ENCODE measurements around the gene NOXO1.
"Not testable (repeated sequence)": the region's sequence is repeated elsewhere in the genome, so short reads cannot be mapped to it uniquely, and the experiment has no call there.

Gene NOXO1

DNA sequence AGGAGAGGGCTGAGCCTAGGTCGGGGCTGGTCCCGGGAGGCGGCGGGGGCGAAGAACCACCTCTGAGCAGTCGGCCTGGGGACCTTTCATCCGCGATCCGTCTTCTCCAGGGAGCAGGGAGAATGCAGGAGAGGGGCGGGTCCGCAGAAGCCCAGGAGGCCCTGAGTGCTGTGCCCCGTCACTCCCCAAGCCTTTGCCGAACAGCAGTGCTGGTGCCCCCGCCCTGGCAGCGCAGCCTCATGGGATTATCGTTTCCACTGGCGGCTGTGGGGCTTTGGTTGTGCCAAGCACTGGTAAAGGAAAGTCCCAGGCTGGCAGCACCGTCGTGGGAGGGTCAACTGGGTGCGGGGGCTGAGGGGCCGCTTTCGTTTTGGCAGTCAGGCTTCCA is 8.8 kb downstream of the NOXO1 start:
- Mint-ChIP-seq H3K27ac (peak overlapping the region; percentile 32), H3K4me1 (ENCODE audit: low read depth) (peaks cover 16% of the 10 kb centered on the region), H3K9me3 (no peaks in the 10 kb centered on the region), H3K4me3 (peak overlapping the region; percentile 90), H3K27me3 (ENCODE audit: low read depth) (no peaks in the 10 kb centered on the region), H3K36me3 (ENCODE audit: low read depth) (peaks cover 7% of the 10 kb centered on the region)

DNA sequence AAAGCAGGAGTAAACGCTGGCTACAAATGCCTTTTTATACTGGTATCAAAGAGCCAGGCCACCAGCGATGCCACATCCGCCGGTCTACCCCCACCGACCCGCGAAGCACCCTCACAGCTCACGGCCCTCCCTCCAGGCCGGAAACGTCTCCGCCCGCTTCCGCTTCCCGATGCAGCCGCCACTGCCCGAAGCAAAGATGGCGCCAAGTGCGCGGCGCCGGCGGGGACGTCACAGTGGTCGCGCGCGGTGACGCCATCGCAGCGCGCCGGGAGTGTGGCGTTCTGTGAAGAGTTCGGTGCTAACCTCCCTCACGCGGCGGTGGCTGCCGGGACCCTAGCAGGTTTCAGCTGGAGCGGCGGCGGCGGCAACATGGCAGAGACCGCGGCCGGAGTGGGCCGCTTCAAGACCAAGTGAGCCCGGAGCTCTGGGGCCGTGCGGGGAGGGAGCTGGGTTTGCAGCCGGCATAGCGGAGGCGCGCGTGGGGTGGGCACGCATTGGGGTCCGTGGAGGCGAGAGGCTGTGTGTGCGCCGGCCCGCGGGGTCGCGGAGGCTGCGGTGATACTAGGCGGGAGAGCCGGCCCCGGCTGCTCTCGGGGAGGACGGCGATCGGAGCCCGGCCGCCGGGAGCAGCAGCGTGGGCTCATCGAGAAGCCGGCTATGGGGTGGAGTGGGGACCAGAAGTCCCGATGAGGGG is 9.3 kb downstream of the NOXO1 start, which contains the start of gene TBL3:
Gene TBL3 (plus strand): TSS at position 258 of the 694 bp plus-strand sequence. CDS start 112 bp downstream, at position 370.
- Mint-ChIP-seq H3K9me3 (no peaks in the 10 kb centered on the region), H3K4me3 (peak within 1 kb of the TSS; percentile 90), H3K27ac (peak within 1 kb of the TSS; percentile 99), H3K4me1 (ENCODE audit: low read depth) (peaks cover 16% of the 10 kb centered on the region), H3K27me3 (ENCODE audit: low read depth) (no peaks in the 10 kb centered on the region), H3K36me3 (ENCODE audit: low read depth) (peaks cover 7% of the 10 kb centered on the region)

DNA sequence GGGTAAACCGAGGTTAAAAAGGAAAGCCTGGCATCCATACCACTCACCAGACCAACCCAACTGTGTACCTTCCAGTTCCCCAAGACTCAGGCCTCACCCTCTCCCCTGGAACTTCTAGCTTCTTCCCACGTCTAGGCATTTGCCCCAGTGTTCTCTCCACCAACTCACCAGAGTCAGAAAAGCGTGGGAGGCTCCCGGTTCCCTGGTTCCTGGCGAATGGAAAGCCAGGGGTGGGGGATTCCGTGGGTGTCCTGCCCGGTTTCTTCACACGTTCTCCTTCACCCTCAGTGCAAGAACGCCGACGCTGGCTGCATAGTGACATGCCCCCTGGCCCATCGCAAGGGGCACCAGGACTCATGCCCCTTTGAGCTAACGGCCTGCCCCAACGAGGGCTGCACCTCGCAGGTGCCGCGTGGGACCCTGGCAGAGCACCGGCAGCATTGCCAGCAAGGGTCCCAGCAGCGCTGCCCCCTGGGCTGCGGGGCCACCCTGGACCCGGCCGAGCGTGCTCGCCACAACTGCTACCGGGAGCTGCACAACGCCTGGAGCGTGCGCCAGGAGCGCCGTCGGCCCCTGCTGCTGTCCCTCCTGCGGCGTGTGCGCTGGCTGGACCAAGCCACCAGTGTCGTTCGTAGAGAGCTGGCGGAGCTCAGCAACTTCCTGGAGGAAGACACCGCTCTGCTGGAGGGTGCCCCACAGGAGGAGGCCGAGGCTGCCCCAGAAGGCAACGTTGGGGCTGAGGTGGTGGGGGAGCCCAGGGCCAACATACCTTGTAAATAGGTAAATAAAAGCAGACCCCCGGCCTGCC is 12.9 kb downstream of the NOXO1 start:
- Mint-ChIP-seq H3K4me3 (no peak overlapping the region), H3K27me3 (ENCODE audit: low read depth) (no peaks in the 10 kb centered on the region), H3K27ac (no peak overlapping the region), H3K9me3 (no peaks in the 10 kb centered on the region), H3K36me3 (ENCODE audit: low read depth) (peaks cover 14% of the 10 kb centered on the region), H3K4me1 (ENCODE audit: low read depth) (peaks cover 29% of the 10 kb centered on the region)

DNA sequence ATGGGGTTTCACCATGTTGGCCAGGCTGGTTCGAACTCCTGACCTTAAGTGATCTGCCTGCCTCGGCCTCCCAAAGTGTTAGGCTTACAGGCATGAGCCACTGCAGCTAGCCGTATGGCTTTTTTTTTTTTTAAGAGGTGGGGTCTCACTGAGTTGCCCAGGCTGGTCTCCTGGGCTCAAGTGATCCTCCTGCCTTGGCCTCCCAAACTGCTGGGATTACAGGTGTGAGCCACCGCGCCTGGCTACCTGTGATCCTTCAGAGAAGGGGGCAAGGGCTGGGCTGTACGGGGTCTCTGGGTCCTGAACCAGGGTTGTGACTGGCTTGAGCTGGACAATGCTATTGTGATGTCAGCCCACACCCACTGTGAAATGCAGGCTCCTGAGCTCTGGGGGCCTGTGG is 14.8 kb downstream of the NOXO1 start, which contains the start of gene RNF151:
Gene RNF151 (plus strand): TSS at position 397 of the 400 bp plus-strand sequence. CDS start 26 bp downstream, outside the sequence.
- Mint-ChIP-seq H3K27ac (peak within 1 kb of the TSS; percentile 96), H3K9me3 (no peaks in the 10 kb centered on the region), H3K27me3 (ENCODE audit: low read depth) (no peaks in the 10 kb centered on the region), H3K36me3 (ENCODE audit: low read depth) (peaks cover 23% of the 10 kb centered on the region), H3K4me3 (peak within 1 kb of the TSS; percentile 96), H3K4me1 (ENCODE audit: low read depth) (peaks cover 29% of the 10 kb centered on the region)

DNA sequence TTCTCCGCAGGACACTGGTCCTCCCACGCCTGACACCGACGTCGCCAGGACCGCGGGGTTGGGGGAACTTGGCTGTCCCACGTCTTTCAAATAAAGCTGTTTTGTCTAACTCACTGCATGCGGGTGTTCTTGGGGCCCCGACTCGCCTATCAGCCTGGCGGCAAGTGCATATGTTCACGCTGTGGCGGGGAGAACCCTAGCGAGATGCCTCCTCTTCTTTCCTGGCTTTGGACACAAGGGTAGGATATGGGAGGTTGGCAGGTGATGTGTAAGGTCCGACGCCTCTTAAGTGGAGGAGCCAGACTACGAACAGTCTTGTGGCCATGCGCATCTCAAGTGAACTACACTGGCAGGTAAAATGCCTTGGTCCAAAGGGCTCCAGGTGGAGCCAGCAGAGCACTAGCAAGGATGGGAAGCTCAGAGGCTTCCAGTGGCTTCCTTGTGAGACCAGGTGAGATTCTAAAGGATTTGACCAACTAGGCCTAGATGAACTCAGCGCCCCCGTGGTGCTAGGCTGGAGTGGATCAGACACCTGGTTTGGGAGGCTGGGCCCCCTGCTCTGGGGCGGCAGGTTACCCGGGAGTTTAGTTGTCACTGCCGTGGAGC is 15.8 kb downstream of the NOXO1 start:
- H3K27me3 Mint-ChIP-seq (ENCODE audit: low read depth): no peaks in the 10 kb centered on the region
- H3K27ac Mint-ChIP-seq: peak overlapping the region; percentile 96
- H3K9me3 Mint-ChIP-seq: no peaks in the 10 kb centered on the region
- H3K36me3 Mint-ChIP-seq (ENCODE audit: low read depth): peaks cover 31% of the 10 kb centered on the region
- H3K4me3 Mint-ChIP-seq: peak overlapping the region; percentile 96
- peaks cover 32% of the 10 kb centered on the region for H3K4me1 Mint-ChIP-seq (ENCODE audit: low read depth)

DNA sequence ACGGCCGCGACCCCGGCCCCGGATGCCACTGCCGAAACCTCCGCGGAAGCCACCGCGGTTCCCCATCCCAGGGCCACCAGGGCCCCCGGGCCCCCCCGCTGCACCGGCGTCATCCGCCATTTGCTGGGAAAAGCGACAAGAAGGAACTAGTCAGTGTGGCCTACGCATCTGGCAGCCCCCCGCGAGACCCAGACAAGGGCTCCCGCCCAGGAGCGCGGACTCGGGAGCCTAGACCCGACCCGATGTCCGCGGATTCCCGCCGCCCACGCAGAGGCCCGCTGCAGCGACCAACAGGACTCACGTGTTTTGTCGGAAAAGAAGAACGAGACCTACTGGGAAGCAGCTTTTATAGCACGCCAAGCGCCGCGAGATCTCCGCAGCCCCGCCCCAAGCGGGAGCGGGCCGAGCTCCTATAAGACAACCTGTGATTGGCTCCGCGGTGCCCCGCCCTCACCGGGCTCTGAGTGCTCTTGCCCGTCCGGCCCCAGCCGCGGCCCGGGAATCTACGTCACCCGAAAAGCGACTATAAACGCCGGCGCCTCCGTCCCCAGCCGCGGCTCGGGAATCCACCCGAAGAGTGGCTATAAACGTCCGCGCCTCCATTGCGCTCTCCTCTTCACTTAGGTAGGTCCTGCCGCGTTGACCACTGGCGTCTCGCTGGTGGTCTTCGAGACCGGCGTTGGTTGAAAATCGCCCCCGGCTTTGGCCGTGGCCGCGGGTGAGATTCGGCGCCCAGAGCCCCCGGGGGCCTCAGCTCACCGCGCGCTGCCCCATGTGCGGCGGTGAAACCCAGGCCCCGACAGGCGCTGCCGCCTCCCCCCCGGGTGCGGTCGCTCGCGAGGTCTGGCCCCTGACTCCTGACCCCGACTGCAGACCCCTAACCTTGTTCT is 16.5 kb downstream of the NOXO1 start, which contains the start of gene RPS2:
Gene RPS2 (minus strand): TSS at position 321 of the 890 bp plus-strand sequence. CDS start 201 bp downstream, at position 120.
- peaks cover 38% of the 10 kb centered on the region for H3K4me1 Mint-ChIP-seq (ENCODE audit: low read depth)

DNA sequence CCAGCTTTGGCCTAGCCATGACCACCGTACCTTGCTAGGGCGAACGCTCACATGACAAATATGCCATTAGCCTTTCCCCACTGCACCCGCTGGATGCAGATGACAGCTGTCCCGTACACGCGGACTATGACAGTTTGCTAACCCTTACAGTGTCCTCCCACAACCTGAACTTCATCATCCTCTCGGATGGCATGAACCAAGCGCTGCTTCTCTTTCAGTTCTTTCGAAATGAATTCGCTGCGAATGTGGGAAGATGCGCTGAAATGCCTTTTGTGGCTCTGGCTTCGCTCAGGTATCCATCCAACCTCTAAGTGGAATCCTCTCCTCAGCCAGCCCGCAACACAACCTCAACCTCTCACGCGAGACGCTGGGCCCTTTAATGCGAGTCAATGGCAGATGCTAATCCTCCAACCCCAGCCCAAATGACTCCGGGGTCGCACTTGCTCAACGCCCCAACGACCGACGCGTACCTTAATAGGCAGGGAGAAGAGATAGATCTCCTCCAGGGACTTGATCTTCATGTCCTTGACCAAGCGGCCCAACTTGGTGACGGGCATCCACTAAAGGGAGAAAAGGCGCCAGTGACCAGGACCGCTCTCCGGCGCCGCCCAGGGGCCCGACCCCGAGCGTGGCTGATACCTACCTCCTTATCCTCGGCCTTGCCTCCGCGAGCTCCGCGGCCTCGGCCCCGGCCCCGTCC is 17.3 kb downstream of the NOXO1 start:
- Mint-ChIP-seq H3K9me3 (no peaks in the 10 kb centered on the region), H3K4me1 (ENCODE audit: low read depth) (peaks cover 40% of the 10 kb centered on the region), H3K36me3 (ENCODE audit: low read depth) (peaks cover 35% of the 10 kb centered on the region), H3K27ac (peak overlapping the region; percentile 92), H3K4me3 (peak overlapping the region; percentile 96), H3K27me3 (ENCODE audit: low read depth) (no peaks in the 10 kb centered on the region)

More for the DNA sequence above, 16.5 kb downstream of the NOXO1 start, which contains the start of gene RPS2:
- Mint-ChIP-seq H3K27ac (peak within 1 kb of the TSS; percentile 96), H3K27me3 (ENCODE audit: low read depth) (no peaks in the 10 kb centered on the region), H3K36me3 (ENCODE audit: low read depth) (peaks cover 35% of the 10 kb centered on the region), H3K9me3 (no peaks in the 10 kb centered on the region), H3K4me3 (peak within 1 kb of the TSS; percentile 96)

DNA sequence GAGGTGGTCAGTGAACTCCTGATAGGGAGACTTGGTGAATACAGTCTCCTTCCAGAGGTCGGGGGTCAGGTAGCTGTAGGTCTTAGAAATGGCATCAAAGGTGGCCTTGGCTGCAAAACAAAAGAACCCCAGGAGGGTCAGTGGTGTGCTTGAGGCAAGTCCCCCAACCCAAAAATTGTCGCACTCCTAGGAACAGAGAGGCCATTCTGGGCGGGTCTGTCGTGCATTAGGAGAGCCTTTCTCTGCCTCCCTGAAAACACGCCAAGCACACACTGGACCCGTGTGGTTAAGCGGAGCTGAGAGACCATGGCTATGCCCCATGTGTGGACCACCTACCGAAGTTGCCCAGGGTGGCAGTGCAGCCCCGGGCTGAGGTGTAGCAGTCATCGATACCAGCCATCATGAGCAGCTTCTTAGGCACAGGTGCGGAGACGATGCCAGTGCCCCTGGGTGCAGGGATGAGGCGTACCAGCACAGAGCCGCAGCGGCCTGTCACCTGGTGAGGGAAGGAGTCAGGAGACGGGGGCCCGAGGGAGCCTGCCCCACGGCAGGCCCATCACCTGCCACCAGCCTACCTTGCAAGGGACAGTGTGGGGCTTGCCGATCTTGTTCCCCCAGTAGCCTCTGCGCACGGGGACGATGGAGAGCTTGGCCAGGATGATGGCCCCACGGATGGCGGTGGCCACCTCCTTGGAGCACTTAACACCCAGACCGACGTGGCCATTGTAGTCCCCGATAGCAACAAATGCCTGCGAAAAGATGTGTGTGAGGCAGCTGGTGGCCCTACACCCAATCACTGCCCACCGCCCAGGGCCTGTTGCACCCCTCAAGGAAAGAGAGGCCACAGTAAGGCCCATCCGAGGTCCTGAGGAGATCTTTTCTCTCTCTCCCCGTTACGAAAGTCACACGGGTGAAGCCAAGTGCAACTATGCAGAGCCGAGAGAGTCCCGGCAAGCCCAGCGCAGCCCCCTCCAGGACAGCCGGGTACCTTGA is 18.8 kb downstream of the NOXO1 start:
- Mint-ChIP-seq H3K4me1 (ENCODE audit: low read depth) (peaks cover 40% of the 10 kb centered on the region), H3K27ac (peak overlapping the region; percentile 63), H3K4me3 (peak overlapping the region; percentile 96), H3K36me3 (ENCODE audit: low read depth) (peaks cover 35% of the 10 kb centered on the region)
- not testable (repeated sequence) for H3K9me3 Mint-ChIP-seq; H3K27me3 Mint-ChIP-seq (ENCODE audit: low read depth)

DNA sequence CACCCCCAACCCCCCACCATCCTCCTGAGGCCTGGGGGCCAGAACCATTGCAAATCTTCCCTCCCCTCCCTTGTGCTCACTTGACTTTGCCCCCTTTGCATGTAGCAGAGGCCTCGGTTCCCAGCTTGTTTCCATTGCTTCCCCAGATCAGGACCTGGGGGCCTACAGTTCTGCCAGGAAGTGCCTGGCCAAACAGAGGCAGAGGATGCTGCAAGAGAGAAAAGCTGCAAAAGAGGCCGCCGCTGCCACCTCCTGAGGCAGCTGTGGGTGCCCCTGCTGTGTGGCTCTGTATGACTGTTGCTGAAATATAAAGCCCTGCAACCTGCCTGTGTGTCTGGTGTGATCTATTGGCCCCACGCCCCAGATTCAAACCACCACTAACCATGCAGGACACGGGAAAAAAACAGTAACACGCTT is 19.6 kb downstream of the NOXO1 start:
- Mint-ChIP-seq H3K4me3 (peak overlapping the region; percentile 63), H3K36me3 (ENCODE audit: low read depth) (peaks cover 35% of the 10 kb centered on the region), H3K4me1 (ENCODE audit: low read depth) (peaks cover 40% of the 10 kb centered on the region), H3K27ac (peak overlapping the region; percentile 62), H3K27me3 (ENCODE audit: low read depth) (no peaks in the 10 kb centered on the region), H3K9me3 (no peaks in the 10 kb centered on the region)

DNA sequence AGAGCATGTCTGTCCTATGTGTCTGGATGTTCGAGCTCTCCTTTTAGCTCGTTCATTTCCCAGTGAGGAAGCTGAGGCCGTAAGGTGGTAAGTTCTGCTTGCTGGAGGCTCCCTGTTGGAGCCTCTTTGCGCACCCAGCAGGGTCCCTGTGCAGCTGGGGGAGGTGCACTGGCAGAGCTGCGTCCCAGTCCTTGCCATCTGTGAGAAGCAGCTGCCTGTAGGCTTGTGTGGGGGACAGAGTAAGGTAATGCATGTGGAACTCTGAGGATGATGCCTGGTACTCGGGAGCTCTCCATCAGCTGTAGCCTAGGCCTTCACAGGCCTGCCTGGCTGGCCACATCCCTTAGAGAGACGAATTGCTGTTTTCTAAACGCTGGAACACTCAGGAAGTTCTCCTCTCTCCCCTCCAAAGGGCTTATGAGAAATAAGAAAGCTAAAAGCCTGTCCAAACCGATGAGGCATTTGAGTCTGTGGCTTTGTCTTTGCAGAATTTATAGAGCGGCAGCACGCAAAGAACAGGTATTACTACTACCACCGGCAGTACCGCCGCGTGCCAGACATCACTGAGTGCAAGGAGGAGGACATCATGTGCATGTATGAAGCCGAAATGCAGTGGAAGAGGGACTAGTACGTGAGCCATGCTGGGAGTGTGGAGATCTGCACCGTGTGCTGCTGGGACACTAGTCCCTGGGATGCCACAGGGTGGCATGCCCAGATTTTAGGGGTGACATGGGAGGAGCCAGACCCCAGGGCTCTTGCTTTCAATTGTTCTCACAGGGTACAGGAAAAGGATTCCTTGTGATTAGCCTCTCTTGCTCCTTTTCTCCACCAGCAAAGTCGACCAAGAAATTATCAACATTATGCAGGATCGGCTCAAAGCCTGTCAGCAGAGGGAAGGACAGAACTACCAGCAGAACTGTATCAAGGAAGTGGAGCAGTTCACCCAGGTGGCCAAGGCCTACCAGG is 20.3 kb downstream of the NOXO1 start:
- H3K27ac Mint-ChIP-seq: peak overlapping the region; percentile 96
- peaks cover 40% of the 10 kb centered on the region for H3K4me1 Mint-ChIP-seq (ENCODE audit: low read depth)
- no peaks in the 10 kb centered on the region for H3K27me3 Mint-ChIP-seq (ENCODE audit: low read depth)
- H3K9me3 Mint-ChIP-seq: no peaks in the 10 kb centered on the region
- H3K36me3 Mint-ChIP-seq (ENCODE audit: low read depth): peaks cover 35% of the 10 kb centered on the region
- H3K4me3 Mint-ChIP-seq: peak overlapping the region; percentile 97

DNA sequence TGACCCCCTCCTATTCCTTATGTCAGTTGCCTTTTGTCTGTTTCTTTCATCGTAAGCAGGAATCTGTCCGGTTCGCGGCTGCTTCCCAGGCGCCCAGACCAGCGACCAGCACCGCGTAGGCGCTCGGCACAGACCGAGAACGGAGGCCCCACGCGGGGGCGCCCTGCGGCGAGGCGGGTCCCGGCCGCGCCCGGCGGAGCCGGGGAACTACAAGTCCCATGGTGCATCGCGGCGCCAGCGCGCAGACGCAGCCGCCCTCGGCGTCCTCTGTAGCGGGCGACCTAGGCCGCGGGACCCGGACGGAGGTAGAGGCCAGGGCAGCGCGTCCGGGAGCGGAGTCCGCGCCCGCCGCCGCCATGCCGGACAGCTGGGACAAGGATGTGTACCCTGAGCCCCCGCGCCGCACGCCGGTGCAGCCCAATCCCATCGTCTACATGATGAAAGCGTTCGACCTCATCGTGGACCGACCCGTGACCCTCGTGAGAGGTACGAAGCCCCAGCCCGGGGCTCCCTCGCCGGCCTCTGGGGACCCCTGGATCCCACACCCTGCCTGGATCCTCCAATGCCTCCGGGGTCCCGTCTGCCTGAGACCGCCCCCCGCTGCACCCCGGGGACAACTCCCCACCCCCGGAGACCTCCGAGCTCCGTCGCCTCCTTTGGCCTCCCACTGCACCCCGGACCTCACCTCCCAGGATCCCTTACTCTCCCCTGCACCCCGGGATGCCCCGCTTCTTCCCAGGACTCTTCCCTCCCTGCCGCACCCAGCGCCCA is 21.8 kb downstream of the NOXO1 start, which contains the start of gene NDUFB10:
Gene NDUFB10 (plus strand): TSS at position 270 of the 771 bp plus-strand sequence. CDS start 87 bp downstream, at position 357.
- no peaks in the 10 kb centered on the region for H3K27me3 Mint-ChIP-seq (ENCODE audit: low read depth)
- peak within 1 kb of the TSS; percentile 97 for H3K4me3 Mint-ChIP-seq
- H3K27ac Mint-ChIP-seq: peak within 1 kb of the TSS; percentile 96
- peaks cover 33% of the 10 kb centered on the region for H3K36me3 Mint-ChIP-seq (ENCODE audit: low read depth)
- H3K9me3 Mint-ChIP-seq: no peaks in the 10 kb centered on the region
- peaks cover 35% of the 10 kb centered on the region for H3K4me1 Mint-ChIP-seq (ENCODE audit: low read depth)

All from T-helper 1 cell treated with Interleukin-12 subunit alpha and Interleukin-12 subunit beta and Interleukin-4 antibody, amounts not matched to agents 30 μg/mL and 1 μg/mL, for 36 hours (primary cell).